ENCODE measurements around the gene ACP3. TPM values are rescaled to one million over a fixed set of nuclear protein-coding genes. Genes with fewer than 3 reads are reported as not detected.
"Not testable (repeated sequence)": the region's sequence is repeated elsewhere in the genome, so short reads cannot be mapped to it uniquely, and the experiment has no call there.

Gene ACP3
- total RNA-seq, 4 donors from 2014 or later = 3.2 to 9.7 (median 8.0) TPM

DNA sequence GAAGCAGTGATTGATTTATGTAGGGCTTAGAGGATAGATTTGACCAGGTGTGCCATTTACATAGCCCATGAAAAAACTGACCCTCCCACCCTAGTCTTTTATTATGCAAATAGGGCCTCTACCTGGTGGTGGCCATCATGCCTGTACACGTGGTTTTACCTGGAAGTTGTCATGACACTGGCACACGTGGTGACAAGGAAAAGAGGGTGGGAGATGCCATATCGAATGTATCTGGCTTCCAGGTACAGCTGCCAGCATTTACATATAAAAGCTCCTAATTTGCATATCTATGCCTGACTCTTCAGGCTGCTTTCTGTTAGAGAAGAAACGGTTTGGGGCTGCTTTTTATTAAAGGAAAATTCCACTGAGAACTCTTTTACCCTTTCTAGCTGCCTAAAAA is 65.1 kb downstream of the ACP3 start:
- WGBS, 2 donors = 71 to 76% methylated on average over 4 of the region's 4 CpGs
- intact Hi-C loops (cut with DNase I) = no loop called here
- no peak for DNase-seq
- no peaks in the 10 kb centered on the region for H3K36me3 ChIP-seq
- no peaks in the 10 kb centered on the region for H3K27me3 ChIP-seq
- TF ChIP-seq POLR2A (IDR thresholded peaks at IDR 0.05) = no peak
- TF ChIP-seq, protein P1, sequence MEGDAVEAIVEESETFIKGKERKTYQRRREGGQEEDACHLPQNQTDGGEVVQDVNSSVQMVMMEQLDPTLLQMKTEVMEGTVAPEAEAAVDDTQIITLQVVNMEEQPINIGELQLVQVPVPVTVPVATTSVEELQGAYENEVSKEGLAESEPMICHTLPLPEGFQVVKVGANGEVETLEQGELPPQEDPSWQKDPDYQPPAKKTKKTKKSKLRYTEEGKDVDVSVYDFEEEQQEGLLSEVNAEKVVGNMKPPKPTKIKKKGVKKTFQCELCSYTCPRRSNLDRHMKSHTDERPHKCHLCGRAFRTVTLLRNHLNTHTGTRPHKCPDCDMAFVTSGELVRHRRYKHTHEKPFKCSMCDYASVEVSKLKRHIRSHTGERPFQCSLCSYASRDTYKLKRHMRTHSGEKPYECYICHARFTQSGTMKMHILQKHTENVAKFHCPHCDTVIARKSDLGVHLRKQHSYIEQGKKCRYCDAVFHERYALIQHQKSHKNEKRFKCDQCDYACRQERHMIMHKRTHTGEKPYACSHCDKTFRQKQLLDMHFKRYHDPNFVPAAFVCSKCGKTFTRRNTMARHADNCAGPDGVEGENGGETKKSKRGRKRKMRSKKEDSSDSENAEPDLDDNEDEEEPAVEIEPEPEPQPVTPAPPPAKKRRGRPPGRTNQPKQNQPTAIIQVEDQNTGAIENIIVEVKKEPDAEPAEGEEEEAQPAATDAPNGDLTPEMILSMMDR (IDR thresholded peaks at IDR 0.05) = no peak
- H3K4me1 ChIP-seq = no peaks in the 10 kb centered on the region
- no peaks in the 10 kb centered on the region for H3K9me3 ChIP-seq
- no peak overlapping the region for H3K27ac ChIP-seq
- H3K4me3 ChIP-seq (replicated peaks in 1 of 3) = no peak overlapping the region

DNA sequence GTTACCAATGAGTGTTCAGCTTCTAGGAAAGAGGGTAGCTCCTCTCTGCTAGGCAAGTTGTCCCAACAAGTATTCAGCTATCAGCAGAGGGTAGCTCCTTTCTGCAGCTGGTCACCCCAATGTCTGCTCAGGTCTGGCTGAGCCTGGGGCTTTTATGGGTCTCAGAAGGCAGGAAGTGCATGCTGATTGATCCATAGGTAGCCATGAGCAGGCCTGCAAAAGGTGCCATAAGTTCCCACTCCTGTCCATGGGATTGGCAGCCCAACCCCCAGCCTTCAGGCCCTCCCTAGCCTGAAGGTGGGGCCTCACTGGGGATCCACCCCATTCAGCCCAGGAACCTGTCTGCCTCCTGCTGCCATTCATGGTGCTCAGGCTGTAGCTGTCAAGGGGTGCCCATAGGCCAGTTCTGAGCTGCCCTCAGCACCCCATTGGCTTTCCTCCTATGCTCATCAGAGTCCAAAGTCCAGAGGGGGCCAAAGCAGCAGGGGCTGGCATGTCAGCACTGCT is 65.5 kb downstream of the ACP3 start:
- no peaks in the 10 kb centered on the region for H3K9me3 ChIP-seq
- H3K36me3 ChIP-seq = no peaks in the 10 kb centered on the region
- no peak overlapping the region for H3K4me3 ChIP-seq (replicated peaks in 1 of 3)
- DNase-seq = no peak
- no peaks in the 10 kb centered on the region for H3K27me3 ChIP-seq
- H3K27ac ChIP-seq = no peak overlapping the region
- intact Hi-C loops (cut with DNase I) = no loop called here
- H3K4me1 ChIP-seq = no peaks in the 10 kb centered on the region
- TF ChIP-seq, protein P1 (IDR thresholded peaks at IDR 0.05) = no peak
- no peak for TF ChIP-seq POLR2A (IDR thresholded peaks at IDR 0.05)

DNA sequence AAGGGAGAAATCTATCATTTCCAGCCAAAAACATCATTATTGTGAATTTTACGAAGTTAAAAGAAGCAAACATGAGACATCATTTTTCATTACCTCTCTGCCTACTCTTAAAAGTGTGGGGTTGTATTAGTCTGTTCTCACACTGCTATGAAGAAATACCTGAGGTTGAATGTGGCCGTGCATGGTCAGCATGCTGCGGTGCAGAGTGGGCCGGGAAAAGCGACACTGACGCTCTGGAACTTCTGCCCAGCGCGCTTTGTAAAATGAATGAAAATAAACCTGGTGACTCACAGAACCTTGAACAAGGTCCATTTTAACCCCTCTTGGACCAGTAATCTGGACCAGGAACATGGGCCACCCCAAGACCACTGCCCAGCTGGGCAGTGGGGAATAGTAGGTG is 69.1 kb downstream of the ACP3 start:
- intact Hi-C loops (cut with DNase I) = no loop called here
- WGBS, 2 donors = 88 to 90% methylated on average over 8 of the region's 8 CpGs

DNA sequence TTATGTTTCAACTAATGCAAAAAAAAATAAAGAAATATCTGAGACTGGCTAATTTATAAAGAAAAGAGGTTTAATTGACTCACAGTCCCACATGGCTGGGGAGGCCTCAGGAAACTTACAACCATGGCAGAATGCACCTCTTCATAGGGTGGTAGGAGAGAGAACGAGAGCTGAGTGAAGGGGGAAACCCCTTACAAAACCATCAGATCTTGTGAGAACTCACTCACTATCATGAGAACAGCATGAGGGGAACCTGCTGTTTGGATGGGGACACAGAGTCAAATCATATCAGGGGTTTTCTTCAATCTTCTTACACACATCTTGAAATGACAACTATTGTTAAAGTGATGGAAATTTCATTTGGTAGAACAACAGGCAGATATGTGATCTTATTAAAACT is 75.5 kb downstream of the ACP3 start:
- DNase-seq; H3K36me3 ChIP-seq; H3K4me3 ChIP-seq (replicated peaks in 1 of 3); intact Hi-C loops (cut with DNase I); H3K27me3 ChIP-seq; H3K4me1 ChIP-seq; H3K27ac ChIP-seq; H3K9me3 ChIP-seq: not testable (repeated sequence)
- WGBS, 2 donors = 90 to 98% methylated on average over 1 of the region's 1 CpG

More for the DNA sequence above, 69.1 kb downstream of the ACP3 start:
- H3K9me3 ChIP-seq = no peaks in the 10 kb centered on the region
- H3K4me3 ChIP-seq (replicated peaks in 1 of 3) = no peak overlapping the region
- no peaks in the 10 kb centered on the region for H3K4me1 ChIP-seq
- no peak for DNase-seq
- H3K27me3 ChIP-seq = no peaks in the 10 kb centered on the region
- TF ChIP-seq POLR2A (IDR thresholded peaks at IDR 0.05) = no peak
- H3K36me3 ChIP-seq = no peaks in the 10 kb centered on the region
- no peak overlapping the region for H3K27ac ChIP-seq

DNA sequence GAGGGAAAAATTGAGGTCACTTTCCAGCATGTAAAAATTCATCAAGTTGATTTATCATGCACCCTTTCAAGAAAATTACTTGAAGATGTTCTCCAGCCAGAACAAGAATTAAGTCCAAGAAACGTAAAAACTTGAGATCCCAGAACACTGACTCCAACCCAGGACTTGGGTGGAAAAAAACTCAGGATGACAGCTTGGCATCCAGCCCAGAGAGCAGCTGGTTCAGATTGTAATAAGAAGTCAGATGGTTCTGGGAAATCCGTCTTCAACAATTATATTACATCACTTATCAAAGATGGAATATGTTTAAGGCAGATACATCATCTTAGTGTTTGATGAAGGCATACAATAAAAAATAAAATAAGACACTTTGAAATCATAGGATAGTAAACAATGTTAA is 77.1 kb downstream of the ACP3 start:
- DNase-seq = no peak
- no peaks in the 10 kb centered on the region for H3K9me3 ChIP-seq
- H3K4me3 ChIP-seq (replicated peaks in 1 of 3) = no peak overlapping the region
- no peaks in the 10 kb centered on the region for H3K27me3 ChIP-seq
- 52% methylated on average over 2 of the region's 2 CpGs for WGBS, 2 donors
- intact Hi-C loops (cut with DNase I) = no loop called here
- no peaks in the 10 kb centered on the region for H3K36me3 ChIP-seq
- H3K4me1 ChIP-seq = no peaks in the 10 kb centered on the region
- no peak overlapping the region for H3K27ac ChIP-seq
- TF ChIP-seq, protein P1 (IDR thresholded peaks at IDR 0.05) = no peak
- no peak for TF ChIP-seq POLR2A (IDR thresholded peaks at IDR 0.05)

DNA sequence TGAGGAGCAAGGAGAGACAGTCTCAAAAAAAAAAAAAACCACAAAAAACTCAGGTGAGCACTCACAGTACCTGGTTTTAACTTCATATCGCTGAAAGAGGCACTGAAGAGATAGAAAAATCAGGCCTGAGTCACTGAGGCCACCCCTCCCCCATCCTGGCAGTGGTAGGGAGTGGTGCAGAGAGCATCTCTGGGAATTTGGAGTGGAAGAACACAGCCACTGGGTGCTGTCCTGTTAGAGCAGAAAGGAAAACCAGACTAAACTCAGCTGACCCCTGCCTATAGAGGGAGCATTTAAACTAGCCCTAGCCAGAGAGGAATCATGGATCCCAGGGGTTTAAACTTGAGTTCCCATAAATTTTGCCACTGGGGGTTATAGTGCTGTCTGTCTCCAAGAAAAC is 77.9 kb downstream of the ACP3 start:
- Histone ChIP-seq H3K4me3 (replicated peaks in 1 of 3) (no peak overlapping the region), H3K4me1 (no peaks in the 10 kb centered on the region), H3K36me3 (no peaks in the 10 kb centered on the region), H3K9me3 (no peaks in the 10 kb centered on the region), H3K27ac (no peak overlapping the region), H3K27me3 (no peaks in the 10 kb centered on the region)
- intact Hi-C loops (cut with DNase I) = no loop called here
- TF ChIP-seq, protein P1 (IDR thresholded peaks at IDR 0.05) = no peak
- no peak for TF ChIP-seq POLR2A (IDR thresholded peaks at IDR 0.05)
- 55 to 74% methylated on average over 1 of the region's 1 CpG for WGBS, 2 donors
- no peak for DNase-seq

Measured in thyroid gland (tissue), 4 donors.